ENCODE measurements around the gene ATXN1.

GRCh38 chr6:16683641-16684194 lies 77.5 kb downstream of the ATXN1 start:
- TF ChIP-seq POLR2A (IDR thresholded peaks at IDR 0.05) = no peak
- no peak for TF ChIP-seq CTCF (IDR thresholded peaks at IDR 0.05)
